GM12874 (cell line): Measurements from ENCODE around the gene FEM1A.

ENCODE experiments used
- CTCF ChIP-seq: IDR thresholded peaks from 2 replicates; pipeline ENCODE4 v1.5.1; 2011; ENCODE audit warnings: low read depth, mild to moderate bottlenecking, control low read depth, low read length, moderate library complexity; ENCODE audit not compliant: insufficient read depth

FEM1A gene

GRCh38 chr19:4815426-4816201 is 24.1 kb downstream of the FEM1A start:
- TF ChIP-seq CTCF, result no peak

GRCh38 chr19:4816202-4816949 is 24.8 kb downstream of the FEM1A start:
- TF ChIP-seq CTCF, result no peak

- TF ChIP-seq CTCF, result no peak
These were observed 25.4 kb downstream of the FEM1A start for GRCh38 chr19:4816950-4817278.

- TF ChIP-seq CTCF, result no peak
These were observed 26.1 kb downstream of the FEM1A start for GRCh38 chr19:4817467-4818277.

- TF ChIP-seq CTCF, result no peak
These were observed 29.7 kb downstream of the FEM1A start for GRCh38 chr19:4821265-4821664.

GRCh38 chr19:4823577-4823976 is 32.0 kb downstream of the FEM1A start:
- TF ChIP-seq CTCF, result no peak

- TF ChIP-seq CTCF, result 0 out of 2 replicates have a peak, but pooled peaks have one; percentile 15
These were observed 37.6 kb downstream of the FEM1A start for GRCh38 chr19:4829001-4829712.
